AG09319 (cell line): Measurements from ENCODE around the gene FGGY.
"Not testable (repeated sequence)": the region's sequence is repeated elsewhere in the genome, so short reads cannot be mapped to it uniquely, and the experiment has no call there.

Experiments
- DNase-seq: peaks from one replicate; pipeline ENCODE4 v3.0.0-alpha.2; 2010; ENCODE audit warnings: low read depth; ENCODE audit errors: extremely low read depth
- TF ChIP-seq, protein P1 (sequence below): IDR thresholded peaks from 2 replicates; pipeline ENCODE4 v1.5.1; 2011; ENCODE audit warnings: low read depth, mild to moderate bottlenecking, inconsistent platforms, low read length, moderate library complexity

Gene FGGY

DNA sequence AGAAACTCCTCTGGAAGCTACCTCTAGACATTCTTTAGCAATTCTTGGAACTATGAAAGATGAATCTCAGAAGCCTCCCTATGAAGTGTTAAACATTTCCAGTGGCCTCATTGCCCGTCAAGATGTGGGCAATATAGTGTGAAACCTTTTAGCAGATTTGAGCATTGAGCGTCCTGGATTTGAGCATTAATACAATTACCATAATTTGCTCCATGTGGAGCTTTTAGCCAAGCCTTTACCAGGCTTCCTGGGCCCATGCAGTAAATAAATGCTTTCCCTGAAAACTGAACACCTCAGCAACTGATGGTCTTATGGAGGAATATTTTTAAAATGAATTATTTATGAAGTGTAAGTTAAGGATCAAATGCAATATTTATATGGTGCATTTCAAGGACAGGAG is 162.0 kb downstream of the FGGY start:
- DNase-seq: no peak

DNA sequence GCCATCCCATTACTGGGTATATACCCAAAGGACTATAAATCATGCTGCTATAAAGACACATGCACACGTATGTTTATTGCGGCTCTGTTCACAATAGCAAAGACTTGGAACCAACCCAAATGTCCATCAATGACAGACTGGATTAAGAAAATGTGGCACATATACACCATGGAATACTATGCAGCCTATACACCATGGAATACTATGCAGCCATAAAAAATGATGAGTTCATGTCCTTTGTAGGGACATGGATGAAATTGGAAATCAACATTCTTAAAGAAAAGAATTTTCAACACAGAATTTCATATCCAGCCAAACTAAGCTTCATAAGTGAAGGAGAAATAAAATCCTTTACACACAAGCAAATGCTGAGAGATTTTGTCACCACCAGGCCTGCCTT is 166.0 kb downstream of the FGGY start:
- DNase-seq: not testable (repeated sequence)

More for the DNA sequence above, 162.0 kb downstream of the FGGY start:
- TF ChIP-seq, protein P1, sequence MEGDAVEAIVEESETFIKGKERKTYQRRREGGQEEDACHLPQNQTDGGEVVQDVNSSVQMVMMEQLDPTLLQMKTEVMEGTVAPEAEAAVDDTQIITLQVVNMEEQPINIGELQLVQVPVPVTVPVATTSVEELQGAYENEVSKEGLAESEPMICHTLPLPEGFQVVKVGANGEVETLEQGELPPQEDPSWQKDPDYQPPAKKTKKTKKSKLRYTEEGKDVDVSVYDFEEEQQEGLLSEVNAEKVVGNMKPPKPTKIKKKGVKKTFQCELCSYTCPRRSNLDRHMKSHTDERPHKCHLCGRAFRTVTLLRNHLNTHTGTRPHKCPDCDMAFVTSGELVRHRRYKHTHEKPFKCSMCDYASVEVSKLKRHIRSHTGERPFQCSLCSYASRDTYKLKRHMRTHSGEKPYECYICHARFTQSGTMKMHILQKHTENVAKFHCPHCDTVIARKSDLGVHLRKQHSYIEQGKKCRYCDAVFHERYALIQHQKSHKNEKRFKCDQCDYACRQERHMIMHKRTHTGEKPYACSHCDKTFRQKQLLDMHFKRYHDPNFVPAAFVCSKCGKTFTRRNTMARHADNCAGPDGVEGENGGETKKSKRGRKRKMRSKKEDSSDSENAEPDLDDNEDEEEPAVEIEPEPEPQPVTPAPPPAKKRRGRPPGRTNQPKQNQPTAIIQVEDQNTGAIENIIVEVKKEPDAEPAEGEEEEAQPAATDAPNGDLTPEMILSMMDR: no peak

DNA sequence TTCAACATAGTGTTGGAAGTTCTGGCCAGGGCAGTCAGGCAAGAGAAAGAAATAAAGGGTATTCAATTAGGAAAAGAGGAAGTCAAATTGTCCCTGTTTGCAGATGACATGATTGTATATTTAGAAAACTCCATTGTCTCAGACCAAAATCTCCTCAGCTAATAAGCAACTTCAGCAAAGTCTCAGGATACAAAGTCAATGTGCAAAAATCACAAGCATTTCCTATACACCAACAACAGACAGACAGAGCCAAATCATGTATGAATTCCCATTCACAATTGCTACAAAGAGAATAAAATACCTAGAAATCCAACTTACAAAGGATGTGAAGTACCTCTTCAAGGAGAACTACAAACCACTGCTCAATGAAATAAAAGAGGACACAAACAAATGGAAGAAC is 168.6 kb downstream of the FGGY start:
- not testable (repeated sequence) for DNase-seq

DNA sequence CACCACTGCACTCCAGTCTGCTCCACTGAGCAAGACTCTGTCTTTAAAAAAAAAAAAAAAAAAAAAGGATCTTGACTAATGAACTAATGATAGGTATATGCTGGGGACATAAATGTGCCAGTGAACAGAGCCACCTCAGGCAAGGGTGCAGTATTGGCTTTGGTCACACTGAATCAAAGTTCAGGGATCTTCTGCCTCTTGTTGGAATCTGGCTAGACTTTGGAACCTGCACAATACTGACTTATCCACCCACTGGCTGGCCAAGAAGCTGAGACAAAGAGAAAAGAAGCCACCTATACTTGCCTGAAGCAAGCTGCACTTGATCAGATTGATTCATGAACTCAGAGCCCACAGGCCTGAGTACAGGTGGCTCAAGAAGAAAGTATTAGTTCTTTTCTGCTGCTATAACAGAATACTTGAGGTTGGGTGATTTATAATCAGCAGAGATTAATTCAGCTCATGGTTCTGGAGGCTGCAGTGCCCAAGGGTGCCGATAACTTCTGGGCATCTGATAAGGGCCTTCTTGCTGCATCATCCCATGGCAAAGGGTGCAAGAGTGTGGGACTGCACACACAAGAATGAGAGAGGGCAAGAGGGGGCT is 172.0 kb downstream of the FGGY start:
- no peak for DNase-seq
- TF ChIP-seq, protein P1: no peak

DNA sequence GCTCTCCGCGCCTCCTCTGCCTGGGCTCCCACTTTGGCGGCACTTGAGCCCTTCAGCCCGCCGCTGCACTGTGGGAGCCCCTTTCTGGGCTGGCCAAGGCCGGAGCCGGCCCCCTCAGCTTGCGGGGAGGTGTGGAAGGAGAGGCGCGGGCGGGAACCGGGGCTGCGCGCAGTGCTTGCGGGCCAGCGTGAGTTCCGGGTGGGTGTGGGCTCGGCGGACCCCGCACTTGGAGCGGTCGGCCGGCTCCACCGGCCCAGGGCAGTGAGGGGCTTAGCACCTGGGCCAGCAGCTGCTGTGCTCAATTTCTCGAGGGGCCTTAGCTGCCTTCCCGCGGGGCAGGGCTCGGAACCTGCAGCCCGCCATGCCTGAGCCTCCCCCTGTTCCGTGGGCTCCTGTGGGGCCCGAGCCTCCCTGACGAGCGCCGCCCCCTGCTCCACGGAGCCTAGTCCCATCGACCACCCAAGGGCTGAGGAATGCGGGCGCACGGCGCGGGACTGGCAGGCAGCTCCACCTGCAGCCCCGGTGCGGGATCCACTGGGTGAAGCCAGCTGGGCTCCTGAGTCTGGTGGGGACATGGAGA is 175.2 kb downstream of the FGGY start:
- not testable (repeated sequence) for DNase-seq

DNA sequence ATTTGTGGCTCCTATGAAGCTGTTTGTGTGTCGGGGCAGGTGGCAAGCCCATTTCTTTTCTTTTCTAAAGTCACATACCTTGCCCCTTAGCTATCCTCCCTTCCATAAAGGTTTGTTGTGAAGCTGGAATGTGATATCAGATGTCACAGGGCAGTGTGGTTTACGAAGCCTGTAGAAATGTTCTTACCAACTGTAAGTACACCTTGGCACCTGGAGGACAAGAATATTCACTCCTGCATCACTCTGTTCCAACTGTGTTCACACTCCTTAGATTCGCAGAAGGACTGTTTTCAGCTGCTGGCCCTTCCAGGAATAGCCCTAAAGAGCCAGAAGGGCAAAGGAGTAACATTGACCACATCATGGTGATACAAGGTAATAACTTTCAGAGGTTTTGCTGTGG is 176.9 kb downstream of the FGGY start:
- DNase-seq: no peak
- TF ChIP-seq, protein P1: no peak

DNA sequence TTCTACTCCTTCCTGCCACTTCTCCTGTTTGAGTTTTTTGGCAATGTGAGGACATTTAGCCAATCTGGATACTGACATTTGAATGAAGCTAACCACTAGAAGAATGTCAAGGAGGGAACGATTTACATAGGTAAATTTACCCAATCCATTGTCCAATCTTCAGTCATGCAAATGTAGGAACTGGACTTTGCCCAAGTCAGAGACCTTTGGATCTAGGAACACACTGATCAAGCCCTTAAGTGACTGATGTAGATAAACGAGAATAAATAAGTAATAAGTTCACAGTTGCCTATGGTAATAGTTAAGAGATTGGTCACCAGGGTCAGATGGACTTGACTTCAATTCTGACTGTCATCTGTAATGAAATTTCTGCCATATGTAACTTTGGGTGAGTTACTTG is 177.6 kb downstream of the FGGY start:
- DNase-seq: no peak
- TF ChIP-seq, protein P1: no peak

DNA sequence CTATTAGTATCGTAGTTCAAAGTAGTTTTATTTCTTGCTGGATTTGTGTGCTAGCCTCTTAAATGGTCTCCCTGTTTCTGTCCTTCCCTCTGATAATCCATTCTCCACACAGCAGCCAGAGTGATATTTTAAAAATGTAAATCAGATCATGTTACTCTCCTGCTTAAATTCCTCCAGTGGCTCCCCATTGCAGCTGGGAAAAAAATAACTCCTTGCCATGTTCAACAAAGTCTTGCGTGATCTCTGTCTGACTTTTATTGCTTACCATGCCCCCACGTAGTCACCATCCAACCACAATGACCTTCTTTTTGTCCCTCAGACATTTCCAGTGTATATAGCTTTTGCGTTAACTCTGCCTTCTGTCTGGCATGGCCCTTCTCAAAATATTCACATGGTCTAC is 178.8 kb downstream of the FGGY start:
- TF ChIP-seq, protein P1: no peak
- DNase-seq: no peak

DNA sequence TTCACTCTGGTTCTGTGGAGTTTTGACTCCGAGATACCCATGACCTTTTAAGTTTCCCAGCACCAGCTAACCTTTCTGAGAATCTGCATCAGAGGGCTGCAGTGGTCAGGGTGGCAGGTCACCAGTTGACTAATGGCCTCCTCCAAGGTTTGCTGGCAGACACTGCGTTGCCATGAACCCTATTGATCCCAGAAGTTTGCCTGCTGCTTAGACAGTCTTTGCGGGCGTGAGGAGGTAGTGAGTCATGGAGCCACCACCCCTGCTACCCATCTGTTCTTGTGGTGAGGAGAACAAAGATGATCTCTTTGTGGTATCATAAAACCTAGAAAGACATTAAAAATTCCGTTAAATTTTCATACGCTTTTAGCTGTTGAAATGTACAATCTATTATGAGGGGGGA is 180.4 kb downstream of the FGGY start:
- DNase-seq: no peak
- TF ChIP-seq, protein P1: no peak
